ENCODE measurements around the gene MBD3L4.

- TF ChIP-seq RAD21 (IDR thresholded peaks at IDR 0.05; ENCODE audit: insufficient read depth, low read depth, low read length) (no peak), NR2F1 (conservative IDR thresholded peaks at IDR 0.05) (no peak), NFIC (IDR thresholded peaks at IDR 0.05; ENCODE audit: low read depth, low read length) (no peak), RB1 (IDR thresholded peaks at IDR 0.05; ENCODE audit: borderline replicate concordance) (no peak), ETV6 (conservative IDR thresholded peaks at IDR 0.05 in 1 of 2, IDR thresholded peaks at IDR 0.05 in 1 of 2; ENCODE audit: borderline replicate concordance in 1 of 2, low read depth in 1 of 2) (no peak), BCLAF1 (IDR thresholded peaks at IDR 0.05) (no peak), TAF1 (IDR thresholded peaks at IDR 0.05; ENCODE audit: borderline replicate concordance, low read depth, low read length) (no peak), PBX3 (IDR thresholded peaks at IDR 0.05; ENCODE audit: insufficient replicate concordance, low read depth, low read length) (no peak), CREB1 (IDR thresholded peaks at IDR 0.05; ENCODE audit: low read depth) (no peak)
- TF ChIP-seq, protein P1, sequence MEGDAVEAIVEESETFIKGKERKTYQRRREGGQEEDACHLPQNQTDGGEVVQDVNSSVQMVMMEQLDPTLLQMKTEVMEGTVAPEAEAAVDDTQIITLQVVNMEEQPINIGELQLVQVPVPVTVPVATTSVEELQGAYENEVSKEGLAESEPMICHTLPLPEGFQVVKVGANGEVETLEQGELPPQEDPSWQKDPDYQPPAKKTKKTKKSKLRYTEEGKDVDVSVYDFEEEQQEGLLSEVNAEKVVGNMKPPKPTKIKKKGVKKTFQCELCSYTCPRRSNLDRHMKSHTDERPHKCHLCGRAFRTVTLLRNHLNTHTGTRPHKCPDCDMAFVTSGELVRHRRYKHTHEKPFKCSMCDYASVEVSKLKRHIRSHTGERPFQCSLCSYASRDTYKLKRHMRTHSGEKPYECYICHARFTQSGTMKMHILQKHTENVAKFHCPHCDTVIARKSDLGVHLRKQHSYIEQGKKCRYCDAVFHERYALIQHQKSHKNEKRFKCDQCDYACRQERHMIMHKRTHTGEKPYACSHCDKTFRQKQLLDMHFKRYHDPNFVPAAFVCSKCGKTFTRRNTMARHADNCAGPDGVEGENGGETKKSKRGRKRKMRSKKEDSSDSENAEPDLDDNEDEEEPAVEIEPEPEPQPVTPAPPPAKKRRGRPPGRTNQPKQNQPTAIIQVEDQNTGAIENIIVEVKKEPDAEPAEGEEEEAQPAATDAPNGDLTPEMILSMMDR (IDR thresholded peaks at IDR 0.05 in 2 of 3, conservative IDR thresholded peaks at IDR 0.05 in 1 of 3; ENCODE audit: control insufficient read depth in 2 of 3, extremely low read depth in 1 of 3, insufficient read depth in 1 of 3, low read depth in 3 of 3, low read length in 3 of 3): no peak
Measured at GRCh38 chr19:6999933-7000332, 40.0 kb downstream of the MBD3L4 start.

Data from GM12878 (cell line).